Measurements from ENCODE around the gene NUP62. TPM values are rescaled to one million over a fixed set of nuclear protein-coding genes. Genes with fewer than 3 reads are reported as not detected.

NUP62 gene
- total RNA-seq, 1 experiment from 2014 or later = 127 TPM

- Histone ChIP-seq H2BK12ac (ENCODE audit: insufficient read length, low read depth, low read length) (no peak overlapping the region), H3K23ac (ENCODE audit: insufficient read length, low read depth, low read length) (no peak overlapping the region), H3T11ph (ENCODE audit: low read length) (no peak overlapping the region), H3K9me3 (ENCODE audit: control insufficient read depth, low read depth, low read length) (no peaks in the 10 kb centered on the region), H3K18ac (ENCODE audit: insufficient read length, low read depth, low read length) (no peak overlapping the region), H3K79me1 (ENCODE audit: insufficient read depth, low read depth, low read length, poor library complexity, severe bottlenecking) (no peaks in the 10 kb centered on the region), H3K23me2 (ENCODE audit: insufficient read length, low read depth, low read length, poor library complexity, severe bottlenecking) (no peaks in the 10 kb centered on the region), H2AFZ (ENCODE audit: low read length) (no peak overlapping the region), H2BK5ac (ENCODE audit: insufficient read length, low read length) (no peak overlapping the region), H3K27me3 (ENCODE audit: insufficient read depth, low read length) (no peaks in the 10 kb centered on the region; the same call in 1 of the 2 replicates), H2AK5ac (ENCODE audit: insufficient read length, low read length) (no peak overlapping the region), H2BK120ac (ENCODE audit: low read depth, low read length, poor library complexity, severe bottlenecking) (no peak overlapping the region), H4K91ac (ENCODE audit: insufficient read length, low read depth, low read length) (no peak overlapping the region), H3K27ac (ENCODE audit: insufficient read length, low read depth, low read length) (no peak overlapping the region), H3K4ac (ENCODE audit: low read depth, low read length) (no peak overlapping the region), H3K4me2 (ENCODE audit: insufficient read depth, insufficient read length, low read length) (no peak overlapping the region), H4K8ac (replicated peaks; ENCODE audit: insufficient read length, low read depth, low read length) (no peak overlapping the region), H3K56ac (ENCODE audit: insufficient read length, low read depth, low read length) (no peak overlapping the region), H3K79me2 (ENCODE audit: insufficient read depth, low read length) (no peaks in the 10 kb centered on the region), H3K4me1 (ENCODE audit: insufficient read depth, low read length) (no peaks in the 10 kb centered on the region), H4K20me1 (ENCODE audit: control insufficient read depth, insufficient read depth, insufficient read length) (no peaks in the 10 kb centered on the region), H3K9ac (ENCODE audit: extremely low read depth, insufficient read length, low read length) (no peak overlapping the region), H4K5ac (ENCODE audit: insufficient read length, low read depth, low read length) (no peak overlapping the region), H3K14ac (ENCODE audit: insufficient read depth, low read length) (no peak overlapping the region), H2BK20ac (ENCODE audit: low read depth, low read length, poor library complexity, severe bottlenecking) (no peak overlapping the region), H2BK15ac (ENCODE audit: low read depth, low read length) (no peak overlapping the region)
- H3K4me1 Mint-ChIP-seq = peaks cover 0 to 4% of the 10 kb centered on the region in 2 experiments; a peak in 3 of 4 replicates
- no peak for TF ChIP-seq CTCF (conservative IDR thresholded peaks at IDR 0.05)
- no CpG with 5 or more reads among the region's 18 CpGs for WGBS (ENCODE audit: extremely low coverage, insufficient read length, low lambda C conversion rate)
- no peaks in the 10 kb centered on the region; the same call in 1 of the 2 replicates for H3K27me3 Mint-ChIP-seq (ENCODE audit: low read depth)
- peaks cover 0 to 6% of the 10 kb centered on the region in 2 experiments; a peak in 1 of 5 replicates for H3K9me3 Mint-ChIP-seq
- no peak overlapping the region; a peak in 1 of 7 replicates for H3K27ac Mint-ChIP-seq
- no peak overlapping the region for H3K4me3 Mint-ChIP-seq
- DNase-seq = no peak
- peaks cover 54 to 72% (median 69%) of the 10 kb centered on the region in 3 experiments for H3K36me3 Mint-ChIP-seq (ENCODE audit: insufficient read depth in 1 of 3, low read depth in 3 of 3)
These were observed 45.2 kb downstream of the NUP62 start for GRCh38 chr19:49884109-49884508.
